HG03095 (cell line): ENCODE data around the gene PTPN9.

ENCODE experiments used
- ATAC-seq: cut with Tn5 transposase; IDR thresholded peaks from one replicate; pipeline ENCODE4 v1.9.1; 2021; ENCODE audit warnings: moderate library complexity; ENCODE audit not compliant: unreplicated experiment

The PTPN9 gene

DNA sequence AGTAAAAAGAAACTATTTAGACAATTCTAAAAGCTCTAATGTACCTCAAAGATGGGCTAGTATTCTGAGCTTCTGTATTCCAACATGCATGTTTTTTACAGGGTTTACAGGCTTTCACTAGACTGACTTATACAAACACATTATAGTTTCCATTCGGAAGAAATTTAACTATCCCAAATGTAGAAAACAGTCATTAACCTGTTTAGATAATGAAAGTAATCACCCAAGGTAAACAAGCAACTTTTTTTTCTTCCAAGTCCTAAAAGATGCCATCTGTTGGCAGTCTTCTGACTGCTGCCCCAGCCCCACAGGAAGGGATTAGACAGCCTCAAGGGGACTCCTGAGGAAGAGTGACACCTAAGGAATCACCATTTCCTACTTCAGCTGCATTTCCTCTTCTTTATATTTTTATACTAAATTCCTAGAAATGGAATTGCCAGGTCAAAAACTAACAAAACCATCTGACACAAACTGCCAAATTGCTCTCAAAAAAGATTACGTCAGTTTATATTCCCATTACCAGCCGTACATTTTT, 153.1 kb downstream of the PTPN9 start:
- ATAC-seq, result no peak

DNA sequence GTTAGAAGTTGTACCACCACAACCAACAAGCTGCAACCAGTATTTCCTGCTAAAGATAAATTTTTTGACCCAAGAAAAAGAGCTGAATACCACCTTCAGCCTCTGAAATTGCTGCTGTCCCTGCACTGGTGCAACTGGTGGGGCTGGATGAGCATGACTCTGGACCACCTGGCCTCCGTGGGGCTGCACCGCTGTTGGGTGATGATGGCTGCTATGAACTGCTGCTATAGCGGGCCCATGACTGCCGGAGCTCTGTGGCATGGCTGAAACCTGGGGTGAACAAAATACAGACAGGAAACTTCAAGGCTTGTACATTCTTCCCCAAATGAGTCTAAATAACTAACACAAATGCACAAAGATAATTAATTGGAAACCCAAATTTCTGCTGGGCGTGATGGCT, 156.6 kb downstream of the PTPN9 start:
- ATAC-seq, result no peak

DNA sequence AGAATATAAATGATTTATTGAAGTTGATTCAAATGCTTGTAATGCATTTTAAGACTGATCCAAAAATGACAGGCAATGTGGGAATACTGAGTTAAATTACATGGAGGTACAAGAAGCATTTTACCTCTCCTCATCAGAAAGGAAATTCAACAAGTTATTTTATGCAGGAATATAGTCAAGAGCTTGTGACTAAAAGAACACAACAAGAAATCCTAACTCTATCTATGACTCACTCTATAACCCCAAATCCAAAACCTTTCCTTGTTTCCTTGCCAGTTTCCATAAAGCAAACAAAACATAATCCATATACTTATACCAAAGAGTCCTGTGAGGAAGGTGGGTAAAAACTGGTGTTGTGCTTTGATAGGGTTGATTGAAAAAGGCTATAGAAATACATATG, 158.4 kb downstream of the PTPN9 start:
- no peak for ATAC-seq

DNA sequence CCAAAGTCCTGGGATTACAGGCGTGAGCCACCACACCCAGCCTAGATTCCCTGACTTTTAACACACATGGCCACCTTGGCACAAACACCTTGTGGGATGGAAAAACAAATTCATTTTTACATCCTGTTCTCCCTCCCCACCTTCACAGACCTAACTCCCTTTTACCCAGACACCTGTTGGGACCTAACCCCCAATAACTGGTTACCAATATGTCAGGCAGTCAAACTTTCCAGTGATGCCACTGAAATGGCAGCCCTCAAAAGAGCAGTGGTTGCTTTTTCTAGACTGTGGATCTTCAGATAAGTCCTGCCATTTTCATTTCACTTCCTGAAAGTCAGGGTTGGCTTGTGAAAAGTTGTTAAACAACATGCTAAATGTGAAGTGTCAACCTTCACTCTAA, 162.5 kb downstream of the PTPN9 start:
- no peak for ATAC-seq
